ENCODE measurements around the gene PJA1.

- TF ChIP-seq, protein P1, sequence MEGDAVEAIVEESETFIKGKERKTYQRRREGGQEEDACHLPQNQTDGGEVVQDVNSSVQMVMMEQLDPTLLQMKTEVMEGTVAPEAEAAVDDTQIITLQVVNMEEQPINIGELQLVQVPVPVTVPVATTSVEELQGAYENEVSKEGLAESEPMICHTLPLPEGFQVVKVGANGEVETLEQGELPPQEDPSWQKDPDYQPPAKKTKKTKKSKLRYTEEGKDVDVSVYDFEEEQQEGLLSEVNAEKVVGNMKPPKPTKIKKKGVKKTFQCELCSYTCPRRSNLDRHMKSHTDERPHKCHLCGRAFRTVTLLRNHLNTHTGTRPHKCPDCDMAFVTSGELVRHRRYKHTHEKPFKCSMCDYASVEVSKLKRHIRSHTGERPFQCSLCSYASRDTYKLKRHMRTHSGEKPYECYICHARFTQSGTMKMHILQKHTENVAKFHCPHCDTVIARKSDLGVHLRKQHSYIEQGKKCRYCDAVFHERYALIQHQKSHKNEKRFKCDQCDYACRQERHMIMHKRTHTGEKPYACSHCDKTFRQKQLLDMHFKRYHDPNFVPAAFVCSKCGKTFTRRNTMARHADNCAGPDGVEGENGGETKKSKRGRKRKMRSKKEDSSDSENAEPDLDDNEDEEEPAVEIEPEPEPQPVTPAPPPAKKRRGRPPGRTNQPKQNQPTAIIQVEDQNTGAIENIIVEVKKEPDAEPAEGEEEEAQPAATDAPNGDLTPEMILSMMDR (IDR thresholded peaks at IDR 0.05 in 8 of 11, conservative IDR thresholded peaks at IDR 0.05 in 3 of 11) = no peak
- TF ChIP-seq POLR2AphosphoS5 (IDR thresholded peaks at IDR 0.05) = no peak
- no peak for TF ChIP-seq POLR2A (IDR thresholded peaks at IDR 0.05)
These were observed 28.5 kb downstream of the PJA1 start for GRCh38 chrX:69136546-69137331.
